HG02884 (cell line): Measurements from ENCODE around the gene ZNF605.
"Not testable (repeated sequence)": the region's sequence is repeated elsewhere in the genome, so short reads cannot be mapped to it uniquely, and the experiment has no call there.

ENCODE experiments used
- ATAC-seq: cut with Tn5 transposase; IDR thresholded peaks from one replicate; pipeline ENCODE4 v1.9.1; 2021; ENCODE audit warnings: mild to moderate bottlenecking, moderate library complexity; ENCODE audit not compliant: unreplicated experiment

Gene ZNF605

DNA sequence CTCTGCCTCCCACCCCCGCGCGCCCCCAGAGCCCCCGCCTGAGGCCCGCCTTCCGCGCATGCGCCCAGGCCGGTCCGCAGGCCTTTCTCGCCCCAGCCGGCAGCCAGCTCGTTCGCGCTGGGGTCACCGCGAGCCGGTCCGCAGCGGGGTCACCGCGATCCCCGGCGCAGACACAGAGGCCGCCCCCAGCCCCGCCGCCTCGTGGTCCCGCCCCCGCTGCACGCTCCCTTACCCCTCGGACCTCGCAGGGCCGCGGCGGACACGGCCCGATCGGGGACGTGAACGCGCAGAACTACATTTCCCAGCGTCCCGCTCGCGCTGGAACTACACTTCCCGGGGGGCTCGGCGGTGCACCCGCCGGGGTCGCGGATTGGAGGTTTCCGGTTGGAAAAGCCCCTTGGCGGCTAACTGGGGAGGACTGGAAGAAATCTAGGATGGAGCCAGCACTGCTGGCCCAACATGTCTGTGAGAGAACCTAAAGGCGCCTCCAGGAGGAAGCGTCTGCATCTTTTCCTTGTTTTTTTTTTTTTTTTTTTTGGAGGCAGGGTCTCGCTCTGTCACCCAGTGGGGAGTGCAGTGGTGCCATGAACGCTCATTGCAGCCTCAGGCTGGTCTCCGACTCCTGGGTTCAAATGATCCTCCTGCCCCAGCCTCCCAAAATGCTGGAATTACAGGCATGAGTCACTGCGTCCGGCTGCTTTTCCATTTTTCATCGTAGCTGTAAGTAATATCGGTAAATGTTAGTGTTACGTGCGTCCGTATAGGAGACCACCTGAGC is at the start of gene ZNF605:
ZNF605 (minus strand) TSS at position 296 of the 778 bp plus-strand sequence. CDS start 10,671 bp downstream, outside the sequence.
- peak; percentile 81 for ATAC-seq

- ATAC-seq, result no peak
These were observed 42.6 kb upstream of the ZNF605 start for GRCh38 chr12:132998741-132999140.

DNA sequence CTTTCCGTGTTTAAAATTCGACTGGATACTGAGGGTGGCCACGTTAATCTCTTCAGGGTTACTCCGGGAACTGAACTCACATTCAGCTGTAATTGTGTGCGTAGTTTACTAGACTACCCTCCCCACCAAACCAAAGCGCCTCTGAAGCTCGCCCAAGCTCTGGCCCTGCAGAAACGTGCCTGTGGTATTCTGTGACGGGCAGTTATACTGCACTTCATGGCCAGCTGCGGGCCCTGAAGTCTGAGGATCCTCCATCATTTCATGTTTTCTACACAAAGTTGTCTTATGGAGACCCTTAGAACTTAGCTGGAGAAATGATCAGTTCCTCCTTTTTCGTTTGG is 30.7 kb upstream of the ZNF605 start:
- no peak for ATAC-seq

- ATAC-seq, result peak; percentile 93
These were observed 30.1 kb upstream of the ZNF605 start, which contains the start of gene ZNF26 for GRCh38 chr12:132986001-132986884. Gene ZNF26, plus strand, starts transcription at chr12:132986367. Its CDS starts 474 bp downstream, at chr12:132986841.

DNA sequence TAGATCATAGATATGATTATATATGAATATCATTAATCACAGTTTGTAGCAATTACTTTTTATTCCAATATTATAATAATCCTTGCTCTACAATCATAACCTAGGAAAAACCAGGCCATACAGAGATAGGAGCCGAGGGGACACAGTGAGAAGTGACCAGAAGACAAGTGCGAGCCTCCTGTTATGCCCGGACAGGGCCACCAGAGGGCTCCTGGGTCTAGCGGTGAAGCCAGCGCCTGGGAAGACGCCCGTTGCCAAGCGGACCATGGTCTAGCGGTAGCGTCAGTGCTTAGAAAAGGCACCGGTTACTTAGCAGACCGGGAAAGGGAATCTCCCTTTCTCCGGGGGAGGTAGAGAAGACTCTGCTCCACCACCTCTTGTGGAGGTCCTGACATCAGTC is 20.8 kb upstream of the ZNF605 start:
- not testable (repeated sequence) for ATAC-seq

- ATAC-seq, result no peak
These were observed 16.3 kb upstream of the ZNF605 start for GRCh38 chr12:132972374-132972773.

DNA sequence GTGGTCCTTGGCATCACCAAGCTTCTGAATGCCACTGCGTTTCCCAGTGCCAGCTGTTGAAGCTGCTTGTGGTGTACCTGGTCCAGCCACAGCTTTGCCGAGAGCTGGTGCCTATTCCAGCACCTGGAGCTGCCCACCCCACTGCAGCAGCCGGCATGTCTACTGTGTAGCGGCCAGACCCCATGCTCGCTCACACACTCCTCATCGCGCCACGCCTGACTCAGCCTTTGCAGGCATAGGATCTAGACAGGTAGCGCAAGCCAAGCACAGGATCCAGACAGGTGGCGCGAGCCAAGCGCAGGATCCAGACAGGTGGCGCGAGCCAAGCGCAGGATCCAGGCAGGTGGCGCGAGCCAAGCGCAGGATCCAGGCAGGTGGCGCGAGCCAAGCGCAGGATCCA is 11.6 kb upstream of the ZNF605 start:
- ATAC-seq, result no peak

DNA sequence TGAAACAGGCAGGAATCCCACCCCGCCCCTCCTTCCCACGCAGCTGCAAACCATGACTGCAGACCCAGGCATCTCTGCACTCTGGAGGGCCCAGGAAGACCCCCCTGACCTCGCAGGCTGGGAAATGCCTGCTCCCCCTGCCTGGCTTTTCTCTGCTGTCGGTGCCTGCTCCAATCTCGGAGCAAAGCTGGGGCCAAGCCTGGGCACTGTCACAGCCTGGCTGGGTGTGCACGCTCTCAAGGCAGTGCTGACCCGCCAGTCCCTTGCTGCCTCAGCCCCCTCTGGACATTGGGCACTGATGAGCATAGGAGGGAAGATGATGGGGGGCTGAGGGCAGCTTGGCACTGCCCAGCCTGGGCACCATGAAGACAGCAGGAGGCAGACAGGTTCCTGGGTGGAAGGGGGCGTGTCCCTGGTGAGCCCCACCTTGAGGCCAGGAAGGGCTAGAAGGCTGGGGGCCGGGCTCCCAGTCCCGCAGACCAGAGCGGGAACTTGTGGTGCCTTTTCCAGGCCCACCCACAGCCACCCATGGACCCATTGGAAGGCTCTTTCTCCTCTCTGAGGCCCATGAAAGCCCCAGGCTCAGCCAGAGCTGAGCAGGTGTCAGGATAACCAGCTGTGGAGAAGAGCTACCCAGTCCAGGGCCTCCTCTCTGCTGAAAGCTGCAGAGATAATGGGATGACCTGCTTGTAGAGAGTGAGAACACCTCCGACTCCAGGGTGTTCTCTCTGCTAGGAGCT is 10.7 kb upstream of the ZNF605 start:
- ATAC-seq, result no peak

DNA sequence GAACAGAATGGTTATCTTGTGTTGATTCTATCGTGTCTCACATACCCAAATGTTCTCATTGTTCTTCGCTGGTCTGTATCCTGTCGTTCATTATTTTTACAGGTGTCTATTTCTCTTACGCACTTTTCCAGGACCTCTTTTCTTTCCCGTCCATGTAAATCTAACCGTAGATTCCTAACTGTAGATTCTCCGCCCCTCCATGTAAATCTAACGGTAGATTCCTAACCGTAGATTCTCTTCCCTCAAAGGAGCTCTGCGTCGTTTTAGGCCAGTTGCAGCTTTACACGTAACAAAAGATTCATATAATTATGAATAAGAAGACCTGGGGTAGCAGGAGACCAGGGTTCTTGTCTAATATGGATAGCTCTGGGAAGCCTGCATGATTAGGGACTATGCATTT is 9.7 kb upstream of the ZNF605 start:
- ATAC-seq, result no peak

DNA sequence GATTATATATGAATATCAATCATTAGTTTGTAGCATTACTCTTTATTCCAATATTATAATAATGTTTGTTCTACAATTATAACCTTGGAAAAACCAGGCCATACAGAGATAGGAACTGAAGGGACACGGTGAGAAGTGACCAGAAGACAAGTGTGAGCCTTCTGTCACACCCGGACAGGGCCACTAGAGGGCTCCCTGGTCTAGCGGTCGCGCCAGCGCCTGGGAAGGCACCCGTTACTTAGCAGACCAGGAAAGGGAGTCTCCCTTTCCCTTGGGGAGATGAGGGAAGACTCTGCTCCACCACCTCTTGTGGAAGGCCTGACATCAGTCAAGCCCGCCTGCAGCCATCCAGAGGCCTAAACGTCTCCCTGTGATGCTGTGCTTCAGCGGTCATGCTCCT is 7.8 kb upstream of the ZNF605 start:
- not testable (repeated sequence) for ATAC-seq

- ATAC-seq, result not testable (repeated sequence)
These were observed 5.7 kb upstream of the ZNF605 start for GRCh38 chr12:132961790-132962189.

- no peak for ATAC-seq
These were observed 754 bp downstream of the ZNF605 start for GRCh38 chr12:132955094-132956010.

DNA sequence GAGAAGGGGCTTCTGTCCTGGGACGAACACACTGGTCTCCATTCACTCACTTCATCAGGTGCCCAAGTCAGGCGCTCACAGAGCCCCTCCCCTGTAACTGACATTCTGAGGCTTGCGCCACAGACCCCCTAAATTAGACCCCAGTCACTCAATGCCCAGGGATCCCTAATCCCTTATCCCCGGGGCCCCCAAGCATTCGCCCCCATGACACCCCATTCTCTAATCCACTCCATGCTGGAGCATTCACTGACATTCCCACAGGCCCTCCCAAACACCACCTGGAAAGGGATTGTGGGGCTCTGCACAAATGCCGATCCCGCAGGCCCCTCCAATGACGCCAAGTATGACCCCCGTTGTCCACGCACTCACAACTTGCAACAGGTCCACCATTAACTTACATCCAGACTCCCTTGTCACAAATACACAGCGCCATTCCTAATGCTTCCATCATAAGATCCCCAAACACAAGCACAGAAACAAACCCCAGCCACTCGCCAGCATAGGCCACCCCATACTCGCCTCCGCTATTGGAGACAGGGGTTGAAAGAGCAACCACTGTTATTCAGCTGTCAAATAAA is 1.5 kb downstream of the ZNF605 start:
- no peak for ATAC-seq

GRCh38 chr12:132953771-132954170 is 2.3 kb downstream of the ZNF605 start:
- no peak for ATAC-seq

DNA sequence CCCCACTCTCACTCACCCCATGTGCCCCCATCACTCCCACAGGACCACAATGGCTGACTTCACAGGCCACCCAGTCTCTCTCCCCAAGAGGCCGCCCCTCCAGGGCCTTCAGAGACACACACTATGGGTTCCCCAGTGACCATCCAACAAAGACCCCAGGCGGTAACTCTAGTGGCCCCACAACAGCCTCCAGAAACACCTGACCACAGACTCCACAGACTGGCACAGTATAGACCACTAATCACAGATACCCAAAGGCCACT is 3.0 kb downstream of the ZNF605 start:
- no peak for ATAC-seq

GRCh38 chr12:132952371-132953162 is 3.5 kb downstream of the ZNF605 start:
- ATAC-seq, result no peak

GRCh38 chr12:132951649-132952048 is 4.5 kb downstream of the ZNF605 start:
- no peak for ATAC-seq

DNA sequence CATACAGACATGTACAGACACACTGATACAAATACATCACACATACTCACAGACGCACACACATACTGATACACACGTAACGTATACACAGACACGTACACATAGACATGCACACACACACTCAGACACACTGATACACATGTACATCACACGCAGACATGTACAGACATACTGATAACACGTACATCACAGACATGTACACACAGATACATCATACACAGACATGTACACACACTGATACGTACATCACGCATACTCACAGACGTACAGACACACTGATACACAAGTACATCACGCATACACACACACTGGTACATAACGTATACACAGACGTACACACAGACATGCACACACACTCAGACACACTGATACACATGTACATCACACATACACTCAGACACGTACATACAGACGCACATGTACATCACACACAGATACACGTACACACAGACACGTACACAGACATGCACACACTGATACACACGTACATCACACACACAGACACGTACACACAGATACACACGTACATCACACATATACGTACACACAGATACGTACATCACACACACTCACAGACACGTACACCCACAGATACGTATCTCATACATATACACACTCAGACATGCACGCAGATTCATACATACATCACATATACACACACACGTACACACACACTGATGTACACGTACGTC is 5.1 kb downstream of the ZNF605 start:
- no peak for ATAC-seq
